Measurements from ENCODE around the gene NPAS3. TPM values are rescaled to one million over a fixed set of nuclear protein-coding genes. Genes with fewer than 3 reads are reported as not detected.

The NPAS3 gene
- total RNA-seq, 1 experiment from 2014 or later = 15.6 TPM

GRCh38 chr14:33070475-33070874 is 131.8 kb downstream of the NPAS3 start:
- POLR2A ChIA-PET (ENCODE audit: low non-redundant PET) = no interaction called here

GRCh38 chr14:33073023-33073422 is 134.3 kb downstream of the NPAS3 start:
- Histone ChIP-seq H3K27ac (ENCODE audit: low read depth, low read length, poor library complexity, severe bottlenecking) (no peak overlapping the region), H3K4me3 (ENCODE audit: low read depth, low read length, poor library complexity, severe bottlenecking) (no peak overlapping the region), H3K9me3 (ENCODE audit: low read depth, low read length, poor library complexity, severe bottlenecking) (no peaks in the 10 kb centered on the region), H3K4me1 (ENCODE audit: insufficient read depth, low read length, poor library complexity, severe bottlenecking) (peaks cover 14% of the 10 kb centered on the region), H3K27me3 (replicated peaks; ENCODE audit: insufficient read depth, low read depth, low read length, poor library complexity) (no peaks in the 10 kb centered on the region), H3K36me3 (ENCODE audit: insufficient read depth, low read length, poor library complexity, severe bottlenecking) (no peaks in the 10 kb centered on the region)
- DNase-seq (ENCODE audit: low spot score) = no peak
- POLR2A ChIA-PET (ENCODE audit: low non-redundant PET) = no interaction called here
- CTCF ChIA-PET = no interaction called here
- intact Hi-C loops (cut with micrococcal nuclease; ENCODE audit: unreplicated experiment) = no loop called here
- no TSS peak for BruUV-seq (replicated peaks)
- no peak for TF ChIP-seq EZH2 (IDR thresholded peaks at IDR 0.05; ENCODE audit: borderline replicate concordance, low read depth, low read length, poor library complexity, severe bottlenecking)
- TF ChIP-seq CTCF (conservative IDR thresholded peaks at IDR 0.05; ENCODE audit: low read depth, low read length) = no peak

More at GRCh38 chr14:33070475-33070874, 131.8 kb downstream of the NPAS3 start:
- no peak for TF ChIP-seq CTCF (conservative IDR thresholded peaks at IDR 0.05; ENCODE audit: low read depth, low read length)
- TF ChIP-seq EZH2 (IDR thresholded peaks at IDR 0.05; ENCODE audit: borderline replicate concordance, low read depth, low read length, poor library complexity, severe bottlenecking) = no peak
- no peaks in the 10 kb centered on the region for H3K27me3 ChIP-seq (replicated peaks; ENCODE audit: insufficient read depth, low read depth, low read length, poor library complexity)
- H3K4me3 ChIP-seq (ENCODE audit: low read depth, low read length, poor library complexity, severe bottlenecking) = no peak overlapping the region
- H3K36me3 ChIP-seq (ENCODE audit: insufficient read depth, low read length, poor library complexity, severe bottlenecking) = no peaks in the 10 kb centered on the region
- H3K27ac ChIP-seq (ENCODE audit: low read depth, low read length, poor library complexity, severe bottlenecking) = no peak overlapping the region
- no peak for DNase-seq (ENCODE audit: low spot score)
- H3K4me1 ChIP-seq (ENCODE audit: insufficient read depth, low read length, poor library complexity, severe bottlenecking) = no peaks in the 10 kb centered on the region
- CTCF ChIA-PET = no interaction called here
- H3K9me3 ChIP-seq (ENCODE audit: low read depth, low read length, poor library complexity, severe bottlenecking) = no peaks in the 10 kb centered on the region
- no TSS peak for BruUV-seq (replicated peaks)
- intact Hi-C loops (cut with micrococcal nuclease; ENCODE audit: unreplicated experiment) = no loop called here

- Histone ChIP-seq H3K27ac (ENCODE audit: low read depth, low read length, poor library complexity, severe bottlenecking) (no peak overlapping the region), H3K36me3 (ENCODE audit: insufficient read depth, low read length, poor library complexity, severe bottlenecking) (no peaks in the 10 kb centered on the region), H3K9me3 (ENCODE audit: low read depth, low read length, poor library complexity, severe bottlenecking) (no peaks in the 10 kb centered on the region), H3K4me1 (ENCODE audit: insufficient read depth, low read length, poor library complexity, severe bottlenecking) (peaks cover 26% of the 10 kb centered on the region), H3K27me3 (replicated peaks; ENCODE audit: insufficient read depth, low read depth, low read length, poor library complexity) (no peaks in the 10 kb centered on the region), H3K4me3 (ENCODE audit: low read depth, low read length, poor library complexity, severe bottlenecking) (no peak overlapping the region)
- no peak for DNase-seq (ENCODE audit: low spot score)
- POLR2A ChIA-PET (ENCODE audit: low non-redundant PET) = no interaction called here
- no TSS peak for BruUV-seq (replicated peaks)
- intact Hi-C loops (cut with micrococcal nuclease; ENCODE audit: unreplicated experiment) = no loop called here
- TF ChIP-seq EZH2 (IDR thresholded peaks at IDR 0.05; ENCODE audit: borderline replicate concordance, low read depth, low read length, poor library complexity, severe bottlenecking) (no peak), CTCF (conservative IDR thresholded peaks at IDR 0.05; ENCODE audit: low read depth, low read length) (no peak)
- CTCF ChIA-PET = no interaction called here
Observed at GRCh38 chr14:33081259-33081658, 142.6 kb downstream of the NPAS3 start.
